WTC11 (cell line): ENCODE measurements around the gene RCBTB2. TPM values are rescaled to one million over a fixed set of nuclear protein-coding genes. Genes with fewer than 3 reads are reported as not detected.

Source experiments
- ATAC-seq: fragments of 200-7000 bp; cut with Tn5 transposase; 2 replicates; pipeline ENCODE4 v1.10.0; 2021; ENCODE audit warnings: mild to moderate bottlenecking, moderate library complexity
- CTCF ChIA-PET: fragments of 300-600 bp; sonication (Branson Sonifier 250); formaldehyde crosslinking; loops from one replicate; lab custom pipeline; 2021; ENCODE audit warnings: antibody characterized with exemption; lab: Charles Lee
- POLR2A ChIA-PET: fragments of 350-600 bp; sonication (Branson Sonifier 250); formaldehyde crosslinking; loops from one replicate; lab custom pipeline; 2021; ENCODE audit warnings: antibody characterized with exemption; lab: Charles Lee
- DNase-seq: peaks from one replicate; pipeline ENCODE4 v3.0.0; 2021; ENCODE audit warnings: low spot score
- H3K27ac Mint-ChIP-seq: 2 replicates; pipeline ENCODE4 v1.8.0; 2021; ENCODE audit warnings: mixed read lengths
- H3K27me3 Mint-ChIP-seq: 2 replicates; pipeline ENCODE4 v1.8.0; 2021; ENCODE audit warnings: low read depth, mild to moderate bottlenecking, moderate library complexity, mixed read lengths
- H3K36me3 Mint-ChIP-seq: 2 replicates; pipeline ENCODE4 v1.8.0; 2021; ENCODE audit warnings: mixed read lengths
- H3K4me1 Mint-ChIP-seq: 2 replicates; pipeline ENCODE4 v1.8.0; 2022; ENCODE audit warnings: mixed read lengths
- H3K4me3 Mint-ChIP-seq: 2 replicates; pipeline ENCODE4 v1.8.0; 2021; ENCODE audit warnings: mild to moderate bottlenecking, moderate library complexity, mixed read lengths
- H3K9me3 Mint-ChIP-seq: 2 replicates; pipeline ENCODE4 v1.8.0; 2021; ENCODE audit warnings: mixed read lengths
- ELF4 ChIP-seq: sonication (generic); formaldehyde crosslinking; IDR thresholded peaks from 2 replicates; pipeline ENCODE4 v1.8.1; 2022; ENCODE audit warnings: low read depth, mild to moderate bottlenecking, moderate library complexity, missing genetic modification reagents
- ESRRA ChIP-seq: sonication (generic); formaldehyde crosslinking; IDR thresholded peaks from 2 replicates; pipeline ENCODE4 v1.8.1; 2022; ENCODE audit warnings: mild to moderate bottlenecking, missing genetic modification reagents, borderline replicate concordance
- FOXK1 ChIP-seq: sonication (generic); formaldehyde crosslinking; IDR thresholded peaks from 2 replicates; pipeline ENCODE4 v1.8.0; 2022; ENCODE audit warnings: mild to moderate bottlenecking, moderate library complexity, missing genetic modification reagents
- JUN ChIP-seq: sonication (generic); formaldehyde crosslinking; IDR thresholded peaks from 2 replicates; pipeline ENCODE4 v1.8.0; 2023; ENCODE audit warnings: mild to moderate bottlenecking, missing genetic modification reagents
- MAX ChIP-seq: sonication (generic); formaldehyde crosslinking; IDR thresholded peaks from 2 replicates; pipeline ENCODE4 v1.8.0; 2022; ENCODE audit warnings: mild to moderate bottlenecking, missing genetic modification reagents
- NR3C1 ChIP-seq: sonication (generic); formaldehyde crosslinking; conservative IDR thresholded peaks from 2 replicates; pipeline ENCODE4 v1.8.1; 2023; ENCODE audit warnings: low read depth, mild to moderate bottlenecking, missing genetic modification reagents
- PREB ChIP-seq: sonication (generic); formaldehyde crosslinking; IDR thresholded peaks from 2 replicates; pipeline ENCODE4 v1.8.1; 2022; ENCODE audit warnings: mild to moderate bottlenecking, missing genetic modification reagents, moderate library complexity, borderline replicate concordance
- ZBTB21 ChIP-seq: sonication (generic); formaldehyde crosslinking; IDR thresholded peaks from 2 replicates; pipeline ENCODE4 v1.8.1; 2023; ENCODE audit warnings: mild to moderate bottlenecking, missing genetic modification reagents, borderline replicate concordance
- ZBTB43 ChIP-seq: sonication (generic); formaldehyde crosslinking; IDR thresholded peaks from 2 replicates; pipeline ENCODE4 v1.8.1; 2023; ENCODE audit warnings: mild to moderate bottlenecking, missing genetic modification reagents
- ZNF219 ChIP-seq: sonication (generic); formaldehyde crosslinking; IDR thresholded peaks from 2 replicates; pipeline ENCODE4 v1.8.0; 2023; ENCODE audit warnings: missing genetic modification reagents, mild to moderate bottlenecking, borderline replicate concordance
- ZNF396 ChIP-seq: fragments of 250-450 bp; sonication (Bioruptor Pico); IDR thresholded peaks from 2 replicates; pipeline ENCODE4 v1.8.0; 2021; ENCODE audit warnings: mild to moderate bottlenecking, moderate library complexity, borderline replicate concordance
- ZNF532 ChIP-seq: fragments of 250-450 bp; sonication (Bioruptor Pico); IDR thresholded peaks from 2 replicates; pipeline ENCODE4 v1.9.0; 2021; ENCODE audit warnings: mild to moderate bottlenecking, borderline replicate concordance
- total RNA-seq: library from RNA; stranded (reverse); gene quantifications from 3 replicates; pipeline ENCODE4 v1.2.3, GENCODE V29; 2021
- TF ChIP-seq, protein P1 (sequence below): sonication (generic); formaldehyde crosslinking; IDR thresholded peaks from 2 replicates; pipeline ENCODE4 v1.8.0; 2022; ENCODE audit warnings: mild to moderate bottlenecking, missing genetic modification reagents
- TF ChIP-seq, protein P2 (sequence below): sonication (generic); formaldehyde crosslinking; IDR thresholded peaks from 2 replicates; pipeline ENCODE4 v1.8.0; 2023; ENCODE audit warnings: missing genetic modification reagents
- TF ChIP-seq, protein P3 (sequence below): fragments of 250-450 bp; sonication (Bioruptor Pico); conservative IDR thresholded peaks from 2 replicates; pipeline ENCODE4 v1.9.0; 2021; ENCODE audit warnings: mild to moderate bottlenecking
- TF ChIP-seq, protein P4 (sequence below): sonication (generic); formaldehyde crosslinking; IDR thresholded peaks from 2 replicates; pipeline ENCODE4 v1.8.1; 2022; ENCODE audit warnings: mild to moderate bottlenecking, moderate library complexity, missing genetic modification reagents
- TF ChIP-seq, protein P5 (sequence below): sonication (generic); formaldehyde crosslinking; IDR thresholded peaks from 2 replicates; pipeline ENCODE4 v1.8.0; 2022; ENCODE audit warnings: mild to moderate bottlenecking, missing genetic modification reagents
- TF ChIP-seq, protein P6 (sequence below): fragments of 200-600 bp; IDR thresholded peaks from 2 replicates; pipeline ENCODE4 v1.8.0; 2022; ENCODE audit warnings: antibody characterized with exemption

Gene RCBTB2
- total RNA-seq, 1 experiment from 2014 or later, result 6.6 TPM

DNA sequence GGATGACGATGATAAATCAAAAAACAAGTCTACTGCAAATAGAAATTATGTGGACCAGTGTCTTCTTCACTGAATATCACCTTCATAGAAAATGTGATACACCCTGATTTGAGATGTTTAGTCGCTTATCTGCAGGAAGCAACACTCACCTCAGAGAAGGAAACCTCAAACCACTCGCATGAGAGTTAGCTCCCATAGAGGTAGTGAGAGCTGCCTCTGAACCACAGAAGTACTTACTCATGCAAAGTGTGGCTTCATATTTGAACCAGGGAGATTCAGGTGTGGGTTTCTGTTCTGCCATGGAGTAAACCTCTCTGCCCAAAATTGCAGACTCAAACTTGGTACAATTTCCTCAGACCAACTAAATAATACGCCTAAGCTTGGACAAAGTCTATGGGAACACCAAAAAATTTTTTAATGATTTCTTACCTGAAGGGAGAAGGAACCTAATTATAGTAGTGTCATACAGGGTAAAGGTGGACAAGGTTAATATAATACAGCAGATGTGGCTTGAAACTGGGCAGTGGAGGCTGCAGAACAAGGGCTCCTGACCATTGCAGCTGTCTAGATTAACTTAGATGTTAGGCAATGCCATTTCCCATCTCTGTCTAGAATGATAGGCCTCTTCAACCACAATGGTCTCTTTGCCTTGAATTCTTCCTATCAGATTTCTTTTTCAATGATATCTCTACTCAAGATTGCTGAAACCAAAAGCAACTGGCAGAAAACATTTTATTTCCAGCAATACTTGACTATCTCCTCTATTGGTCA lies 29.6 kb upstream of the RCBTB2 start:
- TF ChIP-seq MAX (CRISPR knock-in tag) (no peak), ZNF219 (CRISPR knock-in tag) (no peak), FOXK1 (CRISPR knock-in tag) (no peak), JUN (CRISPR knock-in tag) (no peak), ELF4 (CRISPR knock-in tag) (no peak), ZBTB43 (no peak), ZNF396 (CRISPR knock-in tag) (no peak), ZNF532 (CRISPR knock-in tag) (no peak), PREB (CRISPR knock-in tag) (no peak), ESRRA (CRISPR knock-in tag) (no peak), NR3C1 (CRISPR knock-in tag) (no peak), ZBTB21 (CRISPR knock-in tag) (no peak)
- TF ChIP-seq, protein P1, sequence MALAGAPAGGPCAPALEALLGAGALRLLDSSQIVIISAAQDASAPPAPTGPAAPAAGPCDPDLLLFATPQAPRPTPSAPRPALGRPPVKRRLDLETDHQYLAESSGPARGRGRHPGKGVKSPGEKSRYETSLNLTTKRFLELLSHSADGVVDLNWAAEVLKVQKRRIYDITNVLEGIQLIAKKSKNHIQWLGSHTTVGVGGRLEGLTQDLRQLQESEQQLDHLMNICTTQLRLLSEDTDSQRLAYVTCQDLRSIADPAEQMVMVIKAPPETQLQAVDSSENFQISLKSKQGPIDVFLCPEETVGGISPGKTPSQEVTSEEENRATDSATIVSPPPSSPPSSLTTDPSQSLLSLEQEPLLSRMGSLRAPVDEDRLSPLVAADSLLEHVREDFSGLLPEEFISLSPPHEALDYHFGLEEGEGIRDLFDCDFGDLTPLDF, result no peak
- TF ChIP-seq, protein P2, sequence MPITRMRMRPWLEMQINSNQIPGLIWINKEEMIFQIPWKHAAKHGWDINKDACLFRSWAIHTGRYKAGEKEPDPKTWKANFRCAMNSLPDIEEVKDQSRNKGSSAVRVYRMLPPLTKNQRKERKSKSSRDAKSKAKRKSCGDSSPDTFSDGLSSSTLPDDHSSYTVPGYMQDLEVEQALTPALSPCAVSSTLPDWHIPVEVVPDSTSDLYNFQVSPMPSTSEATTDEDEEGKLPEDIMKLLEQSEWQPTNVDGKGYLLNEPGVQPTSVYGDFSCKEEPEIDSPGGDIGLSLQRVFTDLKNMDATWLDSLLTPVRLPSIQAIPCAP (CRISPR knock-in tag), result no peak
- TF ChIP-seq, protein P3, sequence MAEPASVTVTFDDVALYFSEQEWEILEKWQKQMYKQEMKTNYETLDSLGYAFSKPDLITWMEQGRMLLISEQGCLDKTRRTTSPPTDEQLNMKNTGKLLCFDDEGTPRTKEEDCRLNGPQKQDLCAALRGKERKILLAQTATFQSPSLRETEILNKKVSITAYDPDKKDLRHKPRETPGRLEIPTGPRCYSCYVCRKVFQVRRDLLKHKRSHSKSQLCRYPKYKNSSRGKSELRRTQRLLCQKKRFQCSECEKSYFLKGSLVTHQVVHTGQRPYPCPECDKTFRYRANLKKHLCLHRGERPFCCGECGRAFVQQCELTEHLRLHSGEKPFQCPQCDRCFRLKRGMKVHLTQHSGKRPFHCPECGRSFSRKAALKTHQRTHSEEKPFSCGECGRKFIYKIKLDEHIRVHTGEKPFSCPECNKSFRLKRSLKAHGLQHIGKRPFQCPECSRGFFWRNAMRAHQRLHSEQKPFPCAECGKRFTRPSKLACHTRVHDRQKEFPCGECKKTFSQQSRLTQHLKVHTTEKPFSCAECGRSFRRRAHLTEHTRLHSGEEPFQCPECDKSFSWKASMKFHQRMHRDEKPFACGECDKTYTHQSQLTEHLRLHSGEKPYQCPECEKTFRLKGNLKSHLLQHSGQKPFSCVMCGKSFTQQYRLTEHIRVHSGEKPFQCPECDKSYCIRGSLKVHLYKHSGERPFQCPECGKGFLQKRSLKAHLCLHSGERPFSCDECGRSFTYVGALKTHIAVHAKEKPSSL (CRISPR knock-in tag), result no peak
- TF ChIP-seq, protein P4, sequence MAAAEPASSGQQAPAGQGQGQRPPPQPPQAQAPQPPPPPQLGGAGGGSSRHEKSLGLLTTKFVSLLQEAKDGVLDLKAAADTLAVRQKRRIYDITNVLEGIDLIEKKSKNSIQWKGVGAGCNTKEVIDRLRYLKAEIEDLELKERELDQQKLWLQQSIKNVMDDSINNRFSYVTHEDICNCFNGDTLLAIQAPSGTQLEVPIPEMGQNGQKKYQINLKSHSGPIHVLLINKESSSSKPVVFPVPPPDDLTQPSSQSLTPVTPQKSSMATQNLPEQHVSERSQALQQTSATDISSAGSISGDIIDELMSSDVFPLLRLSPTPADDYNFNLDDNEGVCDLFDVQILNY (CRISPR knock-in tag), result no peak
- TF ChIP-seq, protein P5, sequence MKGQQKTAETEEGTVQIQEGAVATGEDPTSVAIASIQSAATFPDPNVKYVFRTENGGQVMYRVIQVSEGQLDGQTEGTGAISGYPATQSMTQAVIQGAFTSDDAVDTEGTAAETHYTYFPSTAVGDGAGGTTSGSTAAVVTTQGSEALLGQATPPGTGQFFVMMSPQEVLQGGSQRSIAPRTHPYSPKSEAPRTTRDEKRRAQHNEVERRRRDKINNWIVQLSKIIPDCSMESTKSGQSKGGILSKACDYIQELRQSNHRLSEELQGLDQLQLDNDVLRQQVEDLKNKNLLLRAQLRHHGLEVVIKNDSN, result no peak
- TF ChIP-seq, protein P6, sequence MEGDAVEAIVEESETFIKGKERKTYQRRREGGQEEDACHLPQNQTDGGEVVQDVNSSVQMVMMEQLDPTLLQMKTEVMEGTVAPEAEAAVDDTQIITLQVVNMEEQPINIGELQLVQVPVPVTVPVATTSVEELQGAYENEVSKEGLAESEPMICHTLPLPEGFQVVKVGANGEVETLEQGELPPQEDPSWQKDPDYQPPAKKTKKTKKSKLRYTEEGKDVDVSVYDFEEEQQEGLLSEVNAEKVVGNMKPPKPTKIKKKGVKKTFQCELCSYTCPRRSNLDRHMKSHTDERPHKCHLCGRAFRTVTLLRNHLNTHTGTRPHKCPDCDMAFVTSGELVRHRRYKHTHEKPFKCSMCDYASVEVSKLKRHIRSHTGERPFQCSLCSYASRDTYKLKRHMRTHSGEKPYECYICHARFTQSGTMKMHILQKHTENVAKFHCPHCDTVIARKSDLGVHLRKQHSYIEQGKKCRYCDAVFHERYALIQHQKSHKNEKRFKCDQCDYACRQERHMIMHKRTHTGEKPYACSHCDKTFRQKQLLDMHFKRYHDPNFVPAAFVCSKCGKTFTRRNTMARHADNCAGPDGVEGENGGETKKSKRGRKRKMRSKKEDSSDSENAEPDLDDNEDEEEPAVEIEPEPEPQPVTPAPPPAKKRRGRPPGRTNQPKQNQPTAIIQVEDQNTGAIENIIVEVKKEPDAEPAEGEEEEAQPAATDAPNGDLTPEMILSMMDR, result no peak
- H3K27ac Mint-ChIP-seq, result no peak overlapping the region
- no peaks in the 10 kb centered on the region for H3K36me3 Mint-ChIP-seq
- H3K27me3 Mint-ChIP-seq, result no peaks in the 10 kb centered on the region
- H3K9me3 Mint-ChIP-seq, result 0 out of 2 replicates have a peak, but pooled peaks cover 4% of the 10 kb centered on the region
- H3K4me3 Mint-ChIP-seq, result no peak overlapping the region
- DNase-seq, result no peak
- ChIA-PET POLR2A (no interaction called here), CTCF (interaction anchor here (0.7 kb wide), 1 partner anchor 435 kb away, joined by 3 read pairs; no protein-coding TSS in a partner anchor)
- H3K4me1 Mint-ChIP-seq, result peaks cover 6% of the 10 kb centered on the region
- ATAC-seq, result no peak
